Breast epithelium (tissue), 4 donors: ENCODE measurements around the gene ZNF775. TPM values are rescaled to one million over a fixed set of nuclear protein-coding genes. Genes with fewer than 3 reads are reported as not detected.

Experiments used
- DNase-seq, 2 donors: peaks; one replicate each; pipeline ENCODE4 v3.0.0-alpha.2; 2019; ENCODE audit warnings: low spot score in 2 of 2
- H3K27ac ChIP-seq, 2 donors: fragments of 200-600 bp; sonication (generic) in 1 of 2; one replicate each; pipeline ENCODE4 v1.5.1; 2016 to 2019; ENCODE audit warnings: mild to moderate bottlenecking in 1 of 2
- H3K27me3 ChIP-seq, 2 donors: fragments of 200-600 bp; sonication (generic) in 1 of 2; one replicate each; pipeline versions ENCODE4 v1.5.1 to v1.6.0; 2017 to 2019; ENCODE audit warnings: control low read depth in 1 of 2, mild to moderate bottlenecking in 1 of 2
- H3K36me3 ChIP-seq: fragments of 200-600 bp; one replicate; pipeline ENCODE4 v1.5.1; 2019
- H3K4me1 ChIP-seq, 2 donors: fragments of 200-600 bp; sonication (generic); one replicate each; pipeline ENCODE4 v1.5.1; 2016 to 2019; ENCODE audit warnings: control low read depth in 1 of 2
- H3K4me3 ChIP-seq, 3 donors: fragments of 200-600 bp; sonication (generic); 1 replicate in 2 of 3; 2 replicates in 1 of 3; pipeline ENCODE4 v1.5.1; 2016 to 2019; ENCODE audit warnings: mild to moderate bottlenecking in 3 of 3, moderate library complexity in 2 of 3
- H3K9me3 ChIP-seq, 2 donors: fragments of 200-600 bp; sonication (generic) in 1 of 2; one replicate each; pipeline ENCODE4 v1.5.1; 2016 to 2019; ENCODE audit warnings: control low read depth in 1 of 2
- CTCF ChIP-seq, 3 donors: fragments of 450-650 bp; IDR thresholded peaks; one replicate each; pipeline ENCODE4 v1.5.1; 2016 to 2017; ENCODE audit warnings: antibody characterized with exemption in 3 of 3, mild to moderate bottlenecking in 3 of 3, moderate library complexity in 3 of 3
- POLR2A ChIP-seq: fragments of 450-650 bp; IDR thresholded peaks from one replicate; pipeline ENCODE4 v1.6.1; 2016; ENCODE audit warnings: antibody characterized with exemption, mild to moderate bottlenecking, moderate library complexity
- POLR2AphosphoS5 ChIP-seq, 3 donors: sonication (generic); formaldehyde crosslinking; IDR thresholded peaks; one replicate each; pipeline ENCODE4 v1.6.1; 2017; ENCODE audit warnings: antibody characterized with exemption in 3 of 3
- intact Hi-C: fragments of 100-400 bp; cut with DNase I; formaldehyde crosslinking; loops from one replicate; pipeline ENCODE4 v1.15.1; 2023; ENCODE audit warnings: low total_unique reads
- total RNA-seq, 3 donors: library from RNA; depleted of rRNA; stranded (reverse); fragments of >200 nt; gene quantifications; one replicate each; pipeline ENCODE4 v1.1.0, GENCODE V29; 2016

Gene ZNF775
- total RNA-seq, 3 donors from 2014 or later: 1.9 to 5.7 (median 4.6) TPM

GRCh38 chr7:150408393-150409299, 29.5 kb downstream of the ZNF775 start:
- Histone ChIP-seq H3K4me1 (peaks cover 0 to 5% of the 10 kb centered on the region in 2 donors), H3K4me3 (no peak overlapping the region), H3K27ac (peak overlapping the region in 1 of 2 donors; percentile 25), H3K9me3 (no peaks in the 10 kb centered on the region), H3K36me3 (no peaks in the 10 kb centered on the region), H3K27me3 (no peaks in the 10 kb centered on the region)
- DNase-seq: no peak
- intact Hi-C loops: no loop called here
- no peak for TF ChIP-seq CTCF (IDR thresholded peaks at IDR 0.05)
- no peak for TF ChIP-seq POLR2A
- TF ChIP-seq POLR2AphosphoS5 (IDR thresholded peaks at IDR 0.05): no peak

GRCh38 chr7:150409300-150410030, 30.3 kb downstream of the ZNF775 start:
- TF ChIP-seq POLR2AphosphoS5 (IDR thresholded peaks at IDR 0.05) (no peak), CTCF (IDR thresholded peaks at IDR 0.05) (no peak), POLR2A (no peak)
- no peak for DNase-seq
- Histone ChIP-seq H3K9me3 (no peaks in the 10 kb centered on the region), H3K4me3 (no peak overlapping the region), H3K27ac (peak overlapping the region in 1 of 2 donors; percentile 25), H3K27me3 (no peaks in the 10 kb centered on the region), H3K36me3 (no peaks in the 10 kb centered on the region), H3K4me1 (peaks cover 0 to 5% of the 10 kb centered on the region in 2 donors)
- intact Hi-C loops: no loop called here

- Histone ChIP-seq H3K27ac (no peak overlapping the region), H3K4me3 (no peak overlapping the region), H3K36me3 (no peaks in the 10 kb centered on the region), H3K27me3 (no peaks in the 10 kb centered on the region), H3K9me3 (no peaks in the 10 kb centered on the region), H3K4me1 (no peaks in the 10 kb centered on the region)
- TF ChIP-seq POLR2A: no peak
- TF ChIP-seq POLR2AphosphoS5 (IDR thresholded peaks at IDR 0.05): no peak
- TF ChIP-seq CTCF (IDR thresholded peaks at IDR 0.05): no peak
- intact Hi-C loops: no loop called here
- DNase-seq: no peak
Measured at GRCh38 chr7:150410131-150410530, 31.0 kb downstream of the ZNF775 start.

- H3K4me1 ChIP-seq: no peaks in the 10 kb centered on the region
- no peaks in the 10 kb centered on the region for H3K27me3 ChIP-seq
- no peak for TF ChIP-seq POLR2AphosphoS5 (IDR thresholded peaks at IDR 0.05)
- TF ChIP-seq CTCF (IDR thresholded peaks at IDR 0.05): no peak
- TF ChIP-seq POLR2A: no peak
- no peaks in the 10 kb centered on the region for H3K36me3 ChIP-seq
- no peak overlapping the region for H3K27ac ChIP-seq
- no peaks in the 10 kb centered on the region for H3K9me3 ChIP-seq
- intact Hi-C loops: no loop called here
- DNase-seq: no peak
- no peak overlapping the region for H3K4me3 ChIP-seq
Measured at GRCh38 chr7:150410680-150411346, 31.7 kb downstream of the ZNF775 start.
